ENCODE measurements around the gene CC2D1B.

The CC2D1B gene

DNA sequence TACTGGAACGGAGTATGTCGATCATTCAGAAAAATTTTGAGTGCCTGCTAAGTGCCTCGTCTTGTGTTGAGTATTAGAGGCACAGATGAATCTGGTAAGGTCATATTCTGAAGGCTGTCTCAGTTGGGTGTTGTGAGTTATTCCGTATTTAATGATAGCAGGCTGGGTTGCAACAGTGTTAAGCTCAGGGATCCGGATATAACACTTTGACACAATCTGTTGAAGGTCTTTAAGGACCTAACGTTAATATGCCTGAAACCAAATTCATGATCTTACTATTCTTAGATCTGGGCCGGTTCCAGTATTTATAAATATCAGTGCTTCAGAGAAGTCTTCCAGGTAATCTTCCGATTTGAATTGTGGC lies 39.0 kb upstream of the CC2D1B start:
- TF ChIP-seq TCF12 (IDR thresholded peaks at IDR 0.05; ENCODE audit: low read depth) (no peak), MAX (IDR thresholded peaks at IDR 0.05) (no peak), ZBTB7A (IDR thresholded peaks at IDR 0.05; ENCODE audit: low read depth) (no peak)

- TF ChIP-seq ZBTB7A (IDR thresholded peaks at IDR 0.05; ENCODE audit: low read depth): no peak
- TF ChIP-seq CEBPB (IDR thresholded peaks at IDR 0.05): peak; percentile 98
- peak; percentile 90 for TF ChIP-seq CREB1 (IDR thresholded peaks at IDR 0.05; ENCODE audit: low read depth)
- no peak; the same call in 1 of the 2 replicates for TF ChIP-seq TEAD4 (IDR thresholded peaks at IDR 0.05)
- TF ChIP-seq RAD21 (IDR thresholded peaks at IDR 0.05; ENCODE audit: low read depth): no peak
- peak; percentile 69 for TF ChIP-seq MAX (IDR thresholded peaks at IDR 0.05)
- TF ChIP-seq FOXM1 (IDR thresholded peaks at IDR 0.05; ENCODE audit: borderline replicate concordance, low read depth): no peak
- peak; percentile 36; the same call in 1 of the 2 replicates for TF ChIP-seq NFIC (IDR thresholded peaks at IDR 0.05)
- TF ChIP-seq TCF12 (IDR thresholded peaks at IDR 0.05; ENCODE audit: low read depth): no peak
- no peak for TF ChIP-seq EP300 (IDR thresholded peaks at IDR 0.05; ENCODE audit: borderline replicate concordance)
- peak; percentile 95 for TF ChIP-seq YY1 (IDR thresholded peaks at IDR 0.05; ENCODE audit: low read depth)
- no peak for TF ChIP-seq REST (IDR thresholded peaks at IDR 0.05; ENCODE audit: low read depth)
- peak; percentile 76; the same call in 1 of the 2 replicates for TF ChIP-seq TAF1 (IDR thresholded peaks at IDR 0.05; ENCODE audit: low read depth)
- TF ChIP-seq, protein P1, sequence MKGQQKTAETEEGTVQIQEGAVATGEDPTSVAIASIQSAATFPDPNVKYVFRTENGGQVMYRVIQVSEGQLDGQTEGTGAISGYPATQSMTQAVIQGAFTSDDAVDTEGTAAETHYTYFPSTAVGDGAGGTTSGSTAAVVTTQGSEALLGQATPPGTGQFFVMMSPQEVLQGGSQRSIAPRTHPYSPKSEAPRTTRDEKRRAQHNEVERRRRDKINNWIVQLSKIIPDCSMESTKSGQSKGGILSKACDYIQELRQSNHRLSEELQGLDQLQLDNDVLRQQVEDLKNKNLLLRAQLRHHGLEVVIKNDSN (IDR thresholded peaks at IDR 0.05): no peak
- TF ChIP-seq EGR1 (IDR thresholded peaks at IDR 0.05): peak; percentile 27; the same call in 1 of the 2 replicates
Observed at GRCh38 chr1:52404116-52404974, 38.3 kb upstream of the CC2D1B start, which contains the start of the genes ORC1 and PRPF38A. Gene ORC1, minus strand, starts transcription at chr1:52404423. Its CDS starts 2,200 bp downstream, at chr1:52402223. Gene PRPF38A, plus strand, starts transcription at chr1:52404602. Its CDS starts 148 bp downstream, at chr1:52404750.

DNA sequence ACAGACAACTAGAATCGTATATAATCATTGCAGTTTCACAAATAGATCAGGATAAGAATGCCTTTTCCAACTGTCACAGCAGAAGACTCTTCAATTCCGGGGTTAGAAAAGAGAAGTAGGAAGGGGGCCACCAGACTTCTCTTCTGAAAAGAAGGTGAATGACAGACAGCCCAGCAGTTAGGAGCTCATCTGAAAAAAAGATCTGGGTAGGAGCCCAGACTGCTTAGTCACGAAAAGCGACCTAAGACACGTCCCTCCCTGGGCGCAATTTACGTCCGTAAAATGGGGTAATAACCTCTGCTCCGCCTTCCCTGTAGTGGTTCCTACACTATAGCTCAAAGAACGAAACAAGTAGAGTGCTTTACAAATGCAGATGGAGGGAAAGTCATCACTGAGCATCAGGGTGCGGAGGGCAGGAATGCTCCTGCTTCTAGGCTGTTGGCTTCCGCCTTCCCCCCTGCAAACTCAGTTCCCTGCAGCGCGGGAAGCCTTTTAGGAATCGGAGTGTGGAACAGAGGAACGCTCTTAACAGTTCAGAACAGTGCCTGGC lies 37.6 kb upstream of the CC2D1B start:
- TF ChIP-seq TAF1 (IDR thresholded peaks at IDR 0.05; ENCODE audit: low read depth) (no peak), RAD21 (IDR thresholded peaks at IDR 0.05; ENCODE audit: low read depth) (no peak), MAX (IDR thresholded peaks at IDR 0.05) (no peak), EP300 (IDR thresholded peaks at IDR 0.05; ENCODE audit: borderline replicate concordance) (no peak)

DNA sequence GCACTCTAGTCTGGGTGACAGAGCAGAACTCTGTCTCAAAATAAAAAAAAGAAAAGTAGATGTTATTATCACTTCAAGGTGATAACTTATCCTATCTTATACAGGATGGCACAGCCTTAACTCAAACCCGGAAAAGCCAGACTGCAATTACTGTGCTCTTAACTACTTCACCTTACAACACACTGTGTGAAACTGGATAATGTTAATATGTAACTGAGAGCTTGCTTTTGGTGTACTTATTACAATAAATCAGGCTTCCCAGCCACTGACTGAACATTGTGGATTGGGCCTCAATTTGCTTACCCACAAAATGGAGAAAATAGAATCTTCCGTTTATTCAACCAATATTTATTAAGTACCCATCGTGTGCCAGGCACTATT lies 36.8 kb upstream of the CC2D1B start:
- no peak for TF ChIP-seq MAX (IDR thresholded peaks at IDR 0.05)
- TF ChIP-seq, protein P1 (IDR thresholded peaks at IDR 0.05): no peak

DNA sequence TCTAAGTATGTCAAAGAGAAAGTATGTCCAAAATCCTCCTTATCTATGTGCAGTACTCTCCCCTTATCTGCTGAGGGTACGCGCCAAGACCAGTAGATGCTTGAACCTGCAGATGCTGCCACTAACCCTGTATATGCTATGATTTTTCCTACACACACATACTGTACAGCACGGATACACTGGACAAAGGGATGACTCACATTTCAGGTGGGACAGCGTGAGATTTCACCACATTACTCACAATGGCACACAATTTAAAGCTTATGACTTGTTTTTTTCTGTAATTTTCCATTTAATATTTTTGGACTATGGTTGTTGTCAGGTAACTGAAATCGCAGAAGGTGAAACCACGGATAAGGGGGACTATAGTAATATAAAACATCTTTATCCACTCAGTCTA lies 34.1 kb upstream of the CC2D1B start:
- TF ChIP-seq CREB1 (IDR thresholded peaks at IDR 0.05; ENCODE audit: low read depth) (no peak), REST (IDR thresholded peaks at IDR 0.05; ENCODE audit: low read depth) (no peak), TCF12 (IDR thresholded peaks at IDR 0.05; ENCODE audit: low read depth) (no peak), CEBPB (IDR thresholded peaks at IDR 0.05) (no peak), FOXM1 (IDR thresholded peaks at IDR 0.05; ENCODE audit: borderline replicate concordance, low read depth) (no peak), TEAD4 (IDR thresholded peaks at IDR 0.05) (no peak), EP300 (IDR thresholded peaks at IDR 0.05; ENCODE audit: borderline replicate concordance) (no peak), EGR1 (IDR thresholded peaks at IDR 0.05) (no peak), YY1 (IDR thresholded peaks at IDR 0.05; ENCODE audit: low read depth) (no peak), TAF1 (IDR thresholded peaks at IDR 0.05; ENCODE audit: low read depth) (no peak), RAD21 (IDR thresholded peaks at IDR 0.05; ENCODE audit: low read depth) (no peak), MAX (IDR thresholded peaks at IDR 0.05) (no peak), NFIC (IDR thresholded peaks at IDR 0.05) (no peak), ZBTB7A (IDR thresholded peaks at IDR 0.05; ENCODE audit: low read depth) (no peak)
- TF ChIP-seq, protein P1 (IDR thresholded peaks at IDR 0.05): no peak
